ENCODE data around the gene HMGCL. TPM values are rescaled to one million over a fixed set of nuclear protein-coding genes. Genes with fewer than 3 reads are reported as not detected.

Gene HMGCL
- total RNA-seq, 1 experiment from 2014 or later: 30.8 TPM

GRCh38 chr1:23776217-23776616 is 49.0 kb downstream of the HMGCL start:
- BruUV-seq (replicated peaks): no TSS peak
- Histone ChIP-seq H3K27me3 (ENCODE audit: control insufficient read depth, insufficient read depth, low read length) (no peaks in the 10 kb centered on the region), H3K9me3 (ENCODE audit: control insufficient read depth, insufficient read depth, low read depth, low read length) (no peaks in the 10 kb centered on the region), H3K4me1 (ENCODE audit: control insufficient read depth, insufficient read depth, low read length) (peaks cover 14% of the 10 kb centered on the region), H3K36me3 (ENCODE audit: control insufficient read depth, insufficient read depth, low read length) (peaks cover 3% of the 10 kb centered on the region; the same call in 1 of the 2 replicates), H3K27ac (ENCODE audit: low read length) (no peak overlapping the region), H3K4me3 (ENCODE audit: low read depth in 2 of 2, low read length in 2 of 2) (no peak overlapping the region)
- in situ Hi-C loops (cut with HindIII; ENCODE audit: low pct_unique_long_range_greater_than_20kb, low sequenced_read_pairs): no loop called here
- TF ChIP-seq, protein P1, sequence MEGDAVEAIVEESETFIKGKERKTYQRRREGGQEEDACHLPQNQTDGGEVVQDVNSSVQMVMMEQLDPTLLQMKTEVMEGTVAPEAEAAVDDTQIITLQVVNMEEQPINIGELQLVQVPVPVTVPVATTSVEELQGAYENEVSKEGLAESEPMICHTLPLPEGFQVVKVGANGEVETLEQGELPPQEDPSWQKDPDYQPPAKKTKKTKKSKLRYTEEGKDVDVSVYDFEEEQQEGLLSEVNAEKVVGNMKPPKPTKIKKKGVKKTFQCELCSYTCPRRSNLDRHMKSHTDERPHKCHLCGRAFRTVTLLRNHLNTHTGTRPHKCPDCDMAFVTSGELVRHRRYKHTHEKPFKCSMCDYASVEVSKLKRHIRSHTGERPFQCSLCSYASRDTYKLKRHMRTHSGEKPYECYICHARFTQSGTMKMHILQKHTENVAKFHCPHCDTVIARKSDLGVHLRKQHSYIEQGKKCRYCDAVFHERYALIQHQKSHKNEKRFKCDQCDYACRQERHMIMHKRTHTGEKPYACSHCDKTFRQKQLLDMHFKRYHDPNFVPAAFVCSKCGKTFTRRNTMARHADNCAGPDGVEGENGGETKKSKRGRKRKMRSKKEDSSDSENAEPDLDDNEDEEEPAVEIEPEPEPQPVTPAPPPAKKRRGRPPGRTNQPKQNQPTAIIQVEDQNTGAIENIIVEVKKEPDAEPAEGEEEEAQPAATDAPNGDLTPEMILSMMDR (IDR thresholded peaks at IDR 0.05): no peak
- TF ChIP-seq POLR2AphosphoS5 (IDR thresholded peaks at IDR 0.05; ENCODE audit: low read depth, low read length): no peak
- no peak for TF ChIP-seq SIN3A (IDR thresholded peaks at IDR 0.05; ENCODE audit: borderline replicate concordance, insufficient read depth, low read depth, low read length)
- TF ChIP-seq TCF7L2 (IDR thresholded peaks at IDR 0.05; ENCODE audit: low read depth, low read length): no peak
- TF ChIP-seq REST (IDR thresholded peaks at IDR 0.05; ENCODE audit: insufficient read depth in 1 of 2, low read depth in 2 of 2, low read length in 1 of 2): no peak
- DNase-seq (ENCODE audit: low read depth, low spot score): no peak
- CTCF ChIA-PET: no interaction called here
- POLR2A ChIA-PET: interaction anchor here (0.7 kb wide), 1 partner anchor 244 kb away, joined by 6 read pairs; no protein-coding TSS in a partner anchor
- intact Hi-C loops (cut with micrococcal nuclease; ENCODE audit: unreplicated experiment): no loop called here
- no peak for ATAC-seq

GRCh38 chr1:23774174-23774880 is 50.9 kb downstream of the HMGCL start:
- Histone ChIP-seq H3K27me3 (ENCODE audit: control insufficient read depth, insufficient read depth, low read length) (no peaks in the 10 kb centered on the region), H3K36me3 (ENCODE audit: control insufficient read depth, insufficient read depth, low read length) (peaks cover 3% of the 10 kb centered on the region; the same call in 1 of the 2 replicates), H3K9me3 (ENCODE audit: control insufficient read depth, insufficient read depth, low read depth, low read length) (no peaks in the 10 kb centered on the region), H3K4me3 (ENCODE audit: low read depth in 2 of 2, low read length in 2 of 2) (no peak overlapping the region), H3K27ac (ENCODE audit: low read length) (no peak overlapping the region), H3K4me1 (ENCODE audit: control insufficient read depth, insufficient read depth, low read length) (peaks cover 7% of the 10 kb centered on the region)
- in situ Hi-C loops (cut with HindIII; ENCODE audit: low pct_unique_long_range_greater_than_20kb, low sequenced_read_pairs): no loop called here
- no TSS peak for BruUV-seq (replicated peaks)
- no peak for DNase-seq (ENCODE audit: low read depth, low spot score)
- TF ChIP-seq REST (IDR thresholded peaks at IDR 0.05; ENCODE audit: insufficient read depth in 1 of 2, low read depth in 2 of 2, low read length in 1 of 2): no peak
- no peak for TF ChIP-seq TCF7L2 (IDR thresholded peaks at IDR 0.05; ENCODE audit: low read depth, low read length)
- TF ChIP-seq, protein P1 (IDR thresholded peaks at IDR 0.05): no peak
- no peak for TF ChIP-seq POLR2AphosphoS5 (IDR thresholded peaks at IDR 0.05; ENCODE audit: low read depth, low read length)
- TF ChIP-seq SIN3A (IDR thresholded peaks at IDR 0.05; ENCODE audit: borderline replicate concordance, insufficient read depth, low read depth, low read length): no peak
- ATAC-seq: no peak
- intact Hi-C loops (cut with micrococcal nuclease; ENCODE audit: unreplicated experiment): no loop called here
- ChIA-PET CTCF (no interaction called here), POLR2A (interaction anchor here (0.6 kb wide), 1 partner anchor 8 kb away, joined by 7 read pairs; no protein-coding TSS in a partner anchor)
